ENCODE measurements around the gene ABL1.

The ABL1 gene

GRCh38 chr9:130868230-130868629 lies 33.2 kb downstream of the ABL1 start (continued):
- 0 out of 2 replicates have a peak, but pooled peaks have one; percentile 18 for TF ChIP-seq PRDM6 (tag by site-specific recombination; IDR thresholded peaks at IDR 0.05)
- TF ChIP-seq ZNF2 (tag by site-specific recombination; IDR thresholded peaks at IDR 0.05), result no peak
- no peak for TF ChIP-seq PRDM10 (tag by site-specific recombination; IDR thresholded peaks at IDR 0.05)
- 0 out of 2 replicates have a peak, but pooled peaks have one; percentile 26 for TF ChIP-seq IKZF3 (tag by site-specific recombination; IDR thresholded peaks at IDR 0.05)
- no peak for TF ChIP-seq ZBTB10 (tag by site-specific recombination; IDR thresholded peaks at IDR 0.05)
- no peak for TF ChIP-seq ZNF645 (tag by site-specific recombination; IDR thresholded peaks at IDR 0.05)
- TF ChIP-seq ZNF596 (tag by site-specific recombination; IDR thresholded peaks at IDR 0.05), result 0 out of 2 replicates have a peak, but pooled peaks have one; percentile 8
- TF ChIP-seq ZNF423 (tag by site-specific recombination; IDR thresholded peaks at IDR 0.05), result no peak
- TF ChIP-seq SP7 (tag by site-specific recombination; IDR thresholded peaks at IDR 0.05), result no peak
- no peak for TF ChIP-seq ZNF610 (tag by site-specific recombination; IDR thresholded peaks at IDR 0.05; ENCODE audit: borderline replicate concordance)
- TF ChIP-seq ZNF843 (tag by site-specific recombination; IDR thresholded peaks at IDR 0.05), result no peak
- TF ChIP-seq REPIN1 (tag by site-specific recombination; IDR thresholded peaks at IDR 0.05; ENCODE audit: low read depth), result no peak
- TF ChIP-seq ZFP37 (tag by site-specific recombination; IDR thresholded peaks at IDR 0.05), result no peak
- no peak for TF ChIP-seq ZNF157 (tag by site-specific recombination; IDR thresholded peaks at IDR 0.05)
- TF ChIP-seq ZNF302 (tag by site-specific recombination; IDR thresholded peaks at IDR 0.05; ENCODE audit: low read depth), result no peak
- TF ChIP-seq ZNF701 (tag by site-specific recombination; IDR thresholded peaks at IDR 0.05), result no peak
- TF ChIP-seq ZIC2 (tag by site-specific recombination; IDR thresholded peaks at IDR 0.05), result peak; percentile 49
- TF ChIP-seq GLIS1 (tag by site-specific recombination; IDR thresholded peaks at IDR 0.05), result no peak
- TF ChIP-seq ZNF26 (tag by site-specific recombination; IDR thresholded peaks at IDR 0.05), result no peak

Measured in HEK293 (cell line).